ENCODE measurements around the gene RPS16. TPM values are rescaled to one million over a fixed set of nuclear protein-coding genes. Genes with fewer than 3 reads are reported as not detected.
A peak's percentile ranks its signal among the peaks of the same experiment; 100 is the strongest.

RPS16 gene
- total and polyA plus RNA-seq, 2 of the 13 experiments (the other 11 are each of a cell fraction or from before 2014, with no cell fraction given) = 488 to 2,583 TPM

DNA sequence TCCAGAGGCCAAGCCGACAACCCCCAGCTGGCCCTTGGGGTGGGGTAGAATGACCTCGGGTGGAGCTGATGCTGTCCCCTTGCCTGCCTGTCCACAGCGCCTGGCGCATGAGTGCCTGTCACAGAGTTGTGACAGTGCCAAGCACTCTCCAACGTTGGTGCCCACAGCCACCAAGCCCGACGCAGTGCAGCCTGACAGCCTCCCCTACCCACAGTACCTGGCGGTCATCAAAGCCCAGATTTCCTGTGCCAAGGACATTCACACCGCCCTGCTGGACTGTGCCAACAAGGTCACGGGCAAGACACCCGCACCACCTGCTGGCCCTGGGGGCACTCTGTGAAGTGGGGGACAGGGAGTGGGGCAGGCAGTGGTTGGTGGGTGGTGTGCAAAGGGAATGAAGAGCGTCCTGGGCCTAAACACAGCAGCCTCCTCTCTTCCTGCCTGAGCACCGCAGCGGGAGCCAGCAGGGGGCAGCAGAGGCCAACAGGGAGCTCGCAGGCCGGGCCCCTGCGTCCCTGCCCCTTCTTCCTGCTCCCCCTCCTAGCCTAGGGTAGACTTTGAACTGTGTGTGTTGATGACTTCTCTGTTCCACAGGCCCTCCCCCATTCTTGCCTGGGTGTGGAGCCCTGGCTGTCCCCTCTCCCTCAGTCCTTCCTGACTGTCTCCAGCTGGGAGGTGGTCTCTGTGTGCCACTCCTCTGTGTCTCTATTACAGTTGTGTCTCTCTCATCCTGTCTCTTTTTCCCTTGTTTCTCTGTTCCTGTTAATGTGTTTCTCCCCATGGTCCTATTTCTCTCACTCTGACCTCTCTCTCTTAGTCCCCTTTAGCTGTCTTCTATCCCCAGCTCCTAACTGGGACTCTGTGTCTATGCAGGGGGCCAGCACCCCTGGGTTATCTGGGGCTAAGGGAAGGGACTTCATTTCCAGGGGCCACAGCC lies 38.1 kb downstream of the RPS16 start (continued):
- TF ChIP-seq, protein P1, sequence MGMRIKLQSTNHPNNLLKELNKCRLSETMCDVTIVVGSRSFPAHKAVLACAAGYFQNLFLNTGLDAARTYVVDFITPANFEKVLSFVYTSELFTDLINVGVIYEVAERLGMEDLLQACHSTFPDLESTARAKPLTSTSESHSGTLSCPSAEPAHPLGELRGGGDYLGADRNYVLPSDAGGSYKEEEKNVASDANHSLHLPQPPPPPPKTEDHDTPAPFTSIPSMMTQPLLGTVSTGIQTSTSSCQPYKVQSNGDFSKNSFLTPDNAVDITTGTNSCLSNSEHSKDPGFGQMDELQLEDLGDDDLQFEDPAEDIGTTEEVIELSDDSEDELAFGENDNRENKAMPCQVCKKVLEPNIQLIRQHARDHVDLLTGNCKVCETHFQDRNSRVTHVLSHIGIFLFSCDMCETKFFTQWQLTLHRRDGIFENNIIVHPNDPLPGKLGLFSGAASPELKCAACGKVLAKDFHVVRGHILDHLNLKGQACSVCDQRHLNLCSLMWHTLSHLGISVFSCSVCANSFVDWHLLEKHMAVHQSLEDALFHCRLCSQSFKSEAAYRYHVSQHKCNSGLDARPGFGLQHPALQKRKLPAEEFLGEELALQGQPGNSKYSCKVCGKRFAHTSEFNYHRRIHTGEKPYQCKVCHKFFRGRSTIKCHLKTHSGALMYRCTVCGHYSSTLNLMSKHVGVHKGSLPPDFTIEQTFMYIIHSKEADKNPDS (CRISPR knock-in tag; IDR thresholded peaks at IDR 0.05) = no peak
- TF ChIP-seq, protein P2, sequence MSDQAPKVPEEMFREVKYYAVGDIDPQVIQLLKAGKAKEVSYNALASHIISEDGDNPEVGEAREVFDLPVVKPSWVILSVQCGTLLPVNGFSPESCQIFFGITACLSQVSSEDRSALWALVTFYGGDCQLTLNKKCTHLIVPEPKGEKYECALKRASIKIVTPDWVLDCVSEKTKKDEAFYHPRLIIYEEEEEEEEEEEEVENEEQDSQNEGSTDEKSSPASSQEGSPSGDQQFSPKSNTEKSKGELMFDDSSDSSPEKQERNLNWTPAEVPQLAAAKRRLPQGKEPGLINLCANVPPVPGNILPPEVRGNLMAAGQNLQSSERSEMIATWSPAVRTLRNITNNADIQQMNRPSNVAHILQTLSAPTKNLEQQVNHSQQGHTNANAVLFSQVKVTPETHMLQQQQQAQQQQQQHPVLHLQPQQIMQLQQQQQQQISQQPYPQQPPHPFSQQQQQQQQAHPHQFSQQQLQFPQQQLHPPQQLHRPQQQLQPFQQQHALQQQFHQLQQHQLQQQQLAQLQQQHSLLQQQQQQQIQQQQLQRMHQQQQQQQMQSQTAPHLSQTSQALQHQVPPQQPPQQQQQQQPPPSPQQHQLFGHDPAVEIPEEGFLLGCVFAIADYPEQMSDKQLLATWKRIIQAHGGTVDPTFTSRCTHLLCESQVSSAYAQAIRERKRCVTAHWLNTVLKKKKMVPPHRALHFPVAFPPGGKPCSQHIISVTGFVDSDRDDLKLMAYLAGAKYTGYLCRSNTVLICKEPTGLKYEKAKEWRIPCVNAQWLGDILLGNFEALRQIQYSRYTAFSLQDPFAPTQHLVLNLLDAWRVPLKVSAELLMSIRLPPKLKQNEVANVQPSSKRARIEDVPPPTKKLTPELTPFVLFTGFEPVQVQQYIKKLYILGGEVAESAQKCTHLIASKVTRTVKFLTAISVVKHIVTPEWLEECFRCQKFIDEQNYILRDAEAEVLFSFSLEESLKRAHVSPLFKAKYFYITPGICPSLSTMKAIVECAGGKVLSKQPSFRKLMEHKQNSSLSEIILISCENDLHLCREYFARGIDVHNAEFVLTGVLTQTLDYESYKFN (CRISPR knock-in tag; conservative IDR thresholded peaks at IDR 0.05) = peak; percentile 98
- TF ChIP-seq KDM2A (CRISPR knock-in tag; IDR thresholded peaks at IDR 0.05; ENCODE audit: borderline replicate concordance, low read depth) (peak; percentile 84), ZNF598 (CRISPR knock-in tag; IDR thresholded peaks at IDR 0.05; ENCODE audit: borderline replicate concordance) (no peak), NR2C2 (CRISPR knock-in tag; IDR thresholded peaks at IDR 0.05; ENCODE audit: borderline replicate concordance) (peak; percentile 66; the same call in 1 of the 2 replicates), FLYWCH1 (CRISPR knock-in tag; IDR thresholded peaks at IDR 0.05) (no peak), HNF4G (IDR thresholded peaks at IDR 0.05; ENCODE audit: borderline replicate concordance, low read depth, low read length) (peak; percentile 98), HNF4G (CRISPR knock-in tag; IDR thresholded peaks at IDR 0.05; ENCODE audit: borderline replicate concordance, low read depth) (peak; percentile 99), ZNF564 (CRISPR knock-in tag; IDR thresholded peaks at IDR 0.05) (no peak), U2AF2 (IDR thresholded peaks at IDR 0.05; ENCODE audit: low read depth, low read length) (no peak), ZNF329 (CRISPR knock-in tag; IDR thresholded peaks at IDR 0.05; ENCODE audit: low read depth) (no peak)
- TF ChIP-seq, protein P3, sequence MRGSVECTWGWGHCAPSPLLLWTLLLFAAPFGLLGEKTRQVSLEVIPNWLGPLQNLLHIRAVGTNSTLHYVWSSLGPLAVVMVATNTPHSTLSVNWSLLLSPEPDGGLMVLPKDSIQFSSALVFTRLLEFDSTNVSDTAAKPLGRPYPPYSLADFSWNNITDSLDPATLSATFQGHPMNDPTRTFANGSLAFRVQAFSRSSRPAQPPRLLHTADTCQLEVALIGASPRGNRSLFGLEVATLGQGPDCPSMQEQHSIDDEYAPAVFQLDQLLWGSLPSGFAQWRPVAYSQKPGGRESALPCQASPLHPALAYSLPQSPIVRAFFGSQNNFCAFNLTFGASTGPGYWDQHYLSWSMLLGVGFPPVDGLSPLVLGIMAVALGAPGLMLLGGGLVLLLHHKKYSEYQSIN (CRISPR knock-in tag; IDR thresholded peaks at IDR 0.05; ENCODE audit: borderline replicate concordance) = no peak
- TF ChIP-seq, protein P4, sequence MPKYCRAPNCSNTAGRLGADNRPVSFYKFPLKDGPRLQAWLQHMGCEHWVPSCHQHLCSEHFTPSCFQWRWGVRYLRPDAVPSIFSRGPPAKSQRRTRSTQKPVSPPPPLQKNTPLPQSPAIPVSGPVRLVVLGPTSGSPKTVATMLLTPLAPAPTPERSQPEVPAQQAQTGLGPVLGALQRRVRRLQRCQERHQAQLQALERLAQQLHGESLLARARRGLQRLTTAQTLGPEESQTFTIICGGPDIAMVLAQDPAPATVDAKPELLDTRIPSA (CRISPR knock-in tag; IDR thresholded peaks at IDR 0.05; ENCODE audit: borderline replicate concordance) = no peak
- TF ChIP-seq, protein P5, sequence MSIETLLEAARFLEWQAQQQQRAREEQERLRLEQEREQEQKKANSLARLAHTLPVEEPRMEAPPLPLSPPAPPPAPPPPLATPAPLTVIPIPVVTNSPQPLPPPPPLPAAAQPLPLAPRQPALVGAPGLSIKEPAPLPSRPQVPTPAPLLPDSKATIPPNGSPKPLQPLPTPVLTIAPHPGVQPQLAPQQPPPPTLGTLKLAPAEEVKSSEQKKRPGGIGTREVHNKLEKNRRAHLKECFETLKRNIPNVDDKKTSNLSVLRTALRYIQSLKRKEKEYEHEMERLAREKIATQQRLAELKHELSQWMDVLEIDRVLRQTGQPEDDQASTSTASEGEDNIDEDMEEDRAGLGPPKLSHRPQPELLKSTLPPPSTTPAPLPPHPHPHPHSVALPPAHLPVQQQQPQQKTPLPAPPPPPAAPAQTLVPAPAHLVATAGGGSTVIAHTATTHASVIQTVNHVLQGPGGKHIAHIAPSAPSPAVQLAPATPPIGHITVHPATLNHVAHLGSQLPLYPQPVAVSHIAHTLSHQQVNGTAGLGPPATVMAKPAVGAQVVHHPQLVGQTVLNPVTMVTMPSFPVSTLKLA (IDR thresholded peaks at IDR 0.05) = no peak
- TF ChIP-seq, protein P6, sequence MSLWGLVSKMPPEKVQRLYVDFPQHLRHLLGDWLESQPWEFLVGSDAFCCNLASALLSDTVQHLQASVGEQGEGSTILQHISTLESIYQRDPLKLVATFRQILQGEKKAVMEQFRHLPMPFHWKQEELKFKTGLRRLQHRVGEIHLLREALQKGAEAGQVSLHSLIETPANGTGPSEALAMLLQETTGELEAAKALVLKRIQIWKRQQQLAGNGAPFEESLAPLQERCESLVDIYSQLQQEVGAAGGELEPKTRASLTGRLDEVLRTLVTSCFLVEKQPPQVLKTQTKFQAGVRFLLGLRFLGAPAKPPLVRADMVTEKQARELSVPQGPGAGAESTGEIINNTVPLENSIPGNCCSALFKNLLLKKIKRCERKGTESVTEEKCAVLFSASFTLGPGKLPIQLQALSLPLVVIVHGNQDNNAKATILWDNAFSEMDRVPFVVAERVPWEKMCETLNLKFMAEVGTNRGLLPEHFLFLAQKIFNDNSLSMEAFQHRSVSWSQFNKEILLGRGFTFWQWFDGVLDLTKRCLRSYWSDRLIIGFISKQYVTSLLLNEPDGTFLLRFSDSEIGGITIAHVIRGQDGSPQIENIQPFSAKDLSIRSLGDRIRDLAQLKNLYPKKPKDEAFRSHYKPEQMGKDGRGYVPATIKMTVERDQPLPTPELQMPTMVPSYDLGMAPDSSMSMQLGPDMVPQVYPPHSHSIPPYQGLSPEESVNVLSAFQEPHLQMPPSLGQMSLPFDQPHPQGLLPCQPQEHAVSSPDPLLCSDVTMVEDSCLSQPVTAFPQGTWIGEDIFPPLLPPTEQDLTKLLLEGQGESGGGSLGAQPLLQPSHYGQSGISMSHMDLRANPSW (CRISPR knock-in tag; IDR thresholded peaks at IDR 0.05; ENCODE audit: borderline replicate concordance) = no peak; the same call in 1 of the 2 replicates

Data from HepG2 (cell line).